HTR-8/SVneo (cell line): ENCODE results near the gene BST1.
"Not testable (repeated sequence)": the region's sequence is repeated elsewhere in the genome, so short reads cannot be mapped to it uniquely, and the experiment has no call there.

Source experiments
- DNase-seq: peaks from one replicate; pipeline ENCODE4 v3.0.0; 2011; ENCODE audit warnings: low spot score, mixed read lengths; ENCODE audit not compliant: insufficient read length
- FAIRE-seq: peaks from 2 replicates; lab custom pipeline; 2011; peaks lifted over from hg19 to GRCh38; lab: Jason Lieb, UNC

Gene BST1

DNA sequence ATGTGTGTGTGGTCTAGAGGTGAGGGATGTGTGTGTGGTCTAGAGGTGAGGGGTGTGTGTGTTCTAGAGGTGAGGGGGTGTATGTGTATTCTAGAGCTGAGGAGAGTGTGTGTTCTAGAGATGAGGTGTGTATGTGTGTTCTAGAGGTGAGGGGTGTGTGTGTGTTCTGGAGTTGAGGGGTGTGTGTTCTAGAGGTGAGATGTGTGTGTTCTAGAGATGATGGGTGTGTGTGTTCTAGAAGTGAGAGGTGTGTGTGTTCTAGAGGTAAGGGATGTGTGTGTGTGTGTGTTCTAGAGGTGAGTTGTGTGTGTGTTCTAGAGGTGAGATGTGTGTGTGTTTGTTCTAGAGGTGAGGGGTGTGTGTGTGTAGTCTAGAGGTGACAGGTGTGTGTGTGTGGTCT, 1.3 kb downstream of the BST1 start:
- DNase-seq = no peak
- FAIRE-seq = no peak

DNA sequence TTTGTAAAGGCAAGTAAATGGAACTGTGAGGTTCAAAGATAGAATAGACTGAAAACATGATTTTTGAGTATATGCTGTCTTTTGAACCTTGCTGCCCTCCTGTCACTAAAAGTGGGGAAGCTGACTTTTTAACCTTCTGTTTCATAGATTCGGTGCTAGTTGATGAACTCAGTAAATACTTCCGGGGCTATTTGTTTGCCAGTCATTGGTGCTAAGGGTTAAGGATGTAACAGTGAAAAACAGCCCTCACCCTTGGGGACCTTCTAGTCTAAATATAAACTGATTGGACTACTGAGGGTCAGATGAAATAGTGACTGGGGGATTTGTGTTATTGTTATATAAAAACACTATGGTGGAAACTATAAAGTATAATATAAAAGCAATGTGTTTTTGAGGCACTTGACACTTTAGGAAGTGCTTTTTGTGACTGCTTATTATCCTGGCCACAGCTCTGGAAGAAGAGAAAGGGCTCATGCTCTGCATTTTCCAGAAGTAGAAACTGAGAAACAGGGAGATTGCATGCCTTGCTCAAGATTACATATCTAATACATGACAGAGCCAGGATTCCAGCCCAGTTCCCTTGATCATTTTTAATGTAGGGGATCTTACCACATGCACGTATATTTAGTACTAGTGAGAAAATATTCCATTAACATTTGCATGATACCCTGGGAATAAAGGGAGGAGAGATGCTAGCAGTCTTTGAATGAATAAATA, 3.9 kb downstream of the BST1 start:
- FAIRE-seq = no peak
- DNase-seq = no peak

DNA sequence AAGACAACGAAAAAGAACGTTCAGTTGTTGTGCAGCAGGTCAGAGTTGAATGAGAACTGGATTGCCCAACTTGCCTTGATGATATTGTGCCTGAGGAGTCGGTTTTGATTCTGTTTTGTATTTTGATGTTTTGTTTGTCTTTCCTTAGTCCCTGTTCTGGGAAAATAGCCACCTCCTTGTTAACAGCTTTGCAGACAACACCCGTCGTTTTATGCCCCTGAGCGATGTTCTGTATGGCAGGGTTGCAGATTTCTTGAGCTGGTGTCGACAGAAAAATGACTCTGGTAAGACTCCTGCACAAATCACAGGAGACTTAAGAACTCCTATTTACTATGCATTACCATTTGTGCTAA, 4.5 kb downstream of the BST1 start:
- FAIRE-seq (no peak), DNase-seq (no peak)

DNA sequence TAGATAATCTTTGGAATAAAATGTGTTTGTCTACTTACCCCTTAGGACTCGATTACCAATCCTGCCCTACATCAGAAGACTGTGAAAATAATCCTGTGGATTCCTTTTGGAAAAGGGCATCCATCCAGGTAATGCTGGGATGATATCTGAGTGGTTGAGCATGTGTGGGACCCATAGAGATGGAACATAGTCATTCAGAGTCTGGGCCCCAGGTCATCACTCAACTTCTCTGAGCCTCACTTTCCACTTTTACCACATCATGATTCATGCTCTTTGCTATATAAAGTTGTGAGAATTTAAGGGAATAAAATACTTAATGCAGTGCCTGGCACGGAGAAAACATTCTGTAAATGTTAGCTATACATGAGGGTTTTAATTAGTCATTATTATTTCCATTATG, 8.9 kb downstream of the BST1 start:
- FAIRE-seq = no peak
- DNase-seq = no peak

DNA sequence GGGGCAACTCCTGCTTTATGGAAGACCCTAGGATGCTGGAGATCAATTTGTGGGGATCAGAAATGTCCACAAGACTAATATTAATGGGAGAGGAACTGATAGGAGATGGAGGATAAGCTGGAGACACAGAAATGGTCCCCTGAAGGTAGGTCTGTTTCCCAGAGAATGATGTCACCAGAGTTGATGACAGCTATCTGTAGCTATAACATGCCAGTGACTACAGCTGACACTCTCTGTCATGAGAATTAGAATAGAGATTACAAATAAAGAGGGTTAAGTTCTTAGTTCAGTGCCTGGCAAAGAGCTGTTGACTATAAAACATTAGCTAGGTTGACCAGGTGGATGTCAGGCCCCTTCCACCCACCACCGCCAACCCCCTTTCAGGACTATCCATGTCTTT, 9.3 kb downstream of the BST1 start:
- DNase-seq (no peak), FAIRE-seq (no peak)

DNA sequence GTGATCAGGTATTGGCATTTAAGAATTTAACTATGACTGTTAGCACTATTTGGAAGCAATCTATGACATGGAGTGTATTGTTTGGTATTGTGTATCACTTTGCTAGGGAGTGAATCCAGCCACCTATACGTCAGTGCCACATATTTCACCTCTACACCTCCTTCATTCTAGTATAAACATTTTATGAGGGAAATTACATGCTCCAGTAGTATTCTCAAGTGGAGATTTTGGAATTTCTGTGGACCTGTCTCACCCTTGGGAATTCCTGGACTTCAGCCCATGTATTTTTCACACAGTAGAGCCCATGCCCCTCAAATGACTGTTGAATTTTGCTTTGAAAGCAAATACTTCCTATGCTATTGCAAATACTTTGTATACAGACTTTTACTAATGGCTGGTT, 11.3 kb downstream of the BST1 start:
- DNase-seq (no peak), FAIRE-seq (no peak)

DNA sequence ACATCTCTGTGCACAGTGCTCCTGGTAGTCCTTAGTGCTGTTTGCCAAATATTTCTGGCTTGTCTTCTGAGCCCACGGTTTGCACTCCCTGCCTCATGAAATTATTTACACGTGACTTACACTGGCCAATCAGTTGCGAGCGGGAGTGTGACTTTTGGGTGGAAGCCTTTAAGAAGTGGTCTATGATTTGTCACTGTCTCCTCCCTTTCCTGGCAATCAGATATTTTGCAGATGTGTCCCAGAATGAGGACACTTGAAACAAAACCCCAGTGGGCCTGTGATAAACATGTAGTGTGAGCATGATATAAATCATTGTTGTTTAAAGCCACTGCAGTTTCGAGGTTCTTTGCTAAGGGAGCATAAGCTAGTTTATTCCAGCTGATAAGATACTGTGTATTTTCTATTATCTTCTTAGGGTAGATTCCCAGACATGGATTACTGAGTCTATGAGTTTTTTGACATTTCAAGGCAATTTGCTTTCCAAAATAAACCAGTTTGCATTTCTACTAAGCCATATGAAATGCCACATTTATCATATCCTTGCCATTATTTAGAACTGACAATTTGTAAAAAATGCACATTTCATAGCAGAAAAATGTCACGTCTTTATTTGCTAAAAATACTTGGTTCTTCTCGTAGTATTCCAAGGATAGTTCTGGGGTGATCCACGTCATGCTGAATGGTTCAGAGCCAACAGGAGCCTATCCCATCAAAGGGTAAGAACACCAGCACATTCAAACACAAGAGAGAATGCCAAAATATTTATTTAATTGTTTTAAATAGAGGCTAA, 12.0 kb downstream of the BST1 start:
- peak; percentile 81 for FAIRE-seq

DNA sequence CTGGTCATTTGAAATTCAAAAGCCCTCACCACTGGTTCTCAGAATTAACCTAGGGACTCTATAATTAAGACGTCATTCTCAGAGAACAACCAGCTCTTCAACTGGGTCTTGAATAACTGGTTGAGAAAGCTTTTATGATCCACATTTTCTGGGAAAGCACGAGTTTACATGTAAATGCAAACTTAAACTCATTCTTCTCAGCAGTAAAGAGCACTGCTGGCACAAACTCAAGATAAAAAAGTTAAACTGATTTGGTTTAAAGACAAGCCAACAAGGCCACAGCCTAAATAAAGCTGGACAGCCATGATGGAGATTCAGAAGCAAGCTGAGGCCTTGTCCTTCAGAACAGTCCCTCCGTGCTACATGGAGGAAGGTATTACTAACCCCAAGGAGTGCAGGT, 13.2 kb downstream of the BST1 start:
- DNase-seq (no peak), FAIRE-seq (no peak)

More for the DNA sequence above, 12.0 kb downstream of the BST1 start:
- peak; percentile 29 for DNase-seq

DNA sequence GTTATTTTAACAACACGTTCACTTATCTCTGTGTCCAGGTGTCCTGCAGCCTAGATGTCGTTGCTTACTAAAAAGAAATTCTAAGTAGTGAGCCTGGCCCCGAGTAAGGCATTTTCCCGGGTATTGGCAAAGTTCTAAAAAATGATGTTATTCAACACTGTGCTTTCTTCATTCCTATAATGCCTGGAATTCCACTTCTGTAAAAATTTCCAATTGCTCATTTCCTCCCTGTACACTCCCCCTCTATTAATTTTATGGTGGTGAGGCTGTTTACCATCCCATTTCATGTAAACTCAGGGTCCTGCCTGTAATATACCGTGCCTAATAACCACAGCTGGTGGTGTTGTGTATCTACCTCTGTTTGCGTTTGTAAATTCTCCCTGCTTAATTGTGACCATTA, 14.2 kb downstream of the BST1 start:
- FAIRE-seq (peak; percentile 59), DNase-seq (peak; percentile 45)

DNA sequence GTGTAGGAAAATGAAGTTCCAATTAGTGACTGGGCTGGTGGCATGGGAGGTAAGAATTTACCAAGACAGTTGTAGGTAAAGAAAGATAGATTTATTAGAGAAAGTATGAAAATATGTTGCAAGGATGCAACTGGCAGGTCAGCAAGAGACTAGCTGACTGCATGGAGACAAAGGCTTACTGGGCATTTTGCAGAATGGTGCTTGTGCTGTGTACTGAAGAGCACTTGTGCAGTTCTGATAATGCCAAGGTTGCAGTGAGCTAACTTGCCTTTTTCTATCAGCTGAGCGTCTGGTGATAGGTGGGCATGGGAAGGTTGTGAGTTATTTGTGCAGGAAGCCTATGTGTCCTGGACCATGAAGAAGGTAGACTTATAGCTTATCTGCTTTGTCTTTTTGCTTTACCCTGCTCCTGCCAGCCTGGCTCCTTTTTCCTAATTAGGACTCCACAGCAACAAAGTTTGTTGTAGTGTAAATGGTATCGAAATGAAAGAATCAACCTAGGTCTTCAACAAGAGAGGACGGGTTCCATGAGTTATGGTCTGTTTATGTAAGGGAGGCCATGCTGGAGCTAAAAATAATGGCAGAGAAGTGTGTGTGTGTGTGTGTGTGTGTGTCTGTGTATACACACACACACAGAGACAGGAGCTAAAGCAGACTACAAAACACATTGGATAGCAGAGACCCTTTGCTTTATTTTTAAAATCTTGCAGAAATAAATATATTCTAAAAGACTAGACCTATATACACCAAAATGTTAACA, 15.0 kb downstream of the BST1 start:
- FAIRE-seq (no peak), DNase-seq (no peak)

DNA sequence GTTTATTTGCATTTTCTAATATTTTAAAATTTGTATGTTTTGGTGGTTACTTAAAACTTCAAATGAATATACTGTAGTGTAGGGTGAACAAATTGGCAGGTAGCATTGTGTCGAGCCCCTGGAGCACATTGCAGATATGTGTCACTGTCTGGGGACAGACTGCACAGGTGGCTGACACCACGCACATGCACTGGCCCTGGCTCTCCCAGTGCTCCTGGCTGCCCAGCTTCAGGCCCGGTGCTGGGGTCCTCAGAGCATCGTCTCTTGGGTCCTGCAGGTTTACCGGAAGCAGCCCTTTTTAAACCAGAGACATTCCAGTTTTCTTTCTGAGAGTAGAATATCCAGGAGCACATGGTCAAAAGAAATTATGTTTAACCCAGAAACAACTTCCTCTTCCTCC, 15.6 kb downstream of the BST1 start:
- FAIRE-seq = no peak
- DNase-seq = no peak

DNA sequence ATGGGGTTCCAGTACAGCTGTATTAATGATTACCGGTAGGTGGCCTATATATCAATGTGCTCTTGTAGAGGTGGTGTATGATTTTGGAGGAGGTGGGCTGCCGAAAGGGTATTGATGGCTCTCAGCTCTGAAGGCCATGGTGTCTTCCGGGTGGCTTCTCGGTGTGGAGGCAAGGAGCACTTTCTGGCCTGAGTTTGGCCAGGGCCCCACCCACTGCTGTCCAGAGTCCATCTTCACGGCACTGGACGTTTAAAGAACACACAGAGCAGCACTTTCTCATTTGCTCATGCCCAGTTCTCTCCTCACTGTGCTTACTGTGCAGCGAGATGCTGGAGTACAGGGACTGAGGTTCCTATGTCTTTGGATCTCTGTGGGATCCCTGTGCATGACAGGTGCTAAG, 16.1 kb downstream of the BST1 start:
- no peak for FAIRE-seq
- DNase-seq = no peak

DNA sequence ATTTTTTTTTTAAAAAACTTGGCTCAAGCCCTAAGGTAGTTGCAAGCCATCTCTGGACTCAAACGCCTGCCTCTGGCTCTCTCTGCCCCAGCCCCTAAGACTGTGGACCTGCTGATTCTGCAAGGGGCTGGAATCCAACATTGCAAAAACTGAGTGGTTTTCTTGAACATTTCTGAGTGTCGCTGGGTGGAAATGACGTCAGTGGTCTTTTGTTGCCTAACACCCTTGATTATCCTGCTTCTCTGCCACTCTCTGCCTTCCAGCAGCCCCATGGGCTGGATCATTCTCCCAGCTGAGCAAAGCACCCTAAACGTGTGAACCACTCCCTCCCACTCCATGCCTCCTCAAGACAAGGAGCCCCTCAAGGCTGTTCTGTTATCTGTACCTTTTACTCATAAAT, 16.6 kb downstream of the BST1 start:
- no peak for DNase-seq
- no peak for FAIRE-seq

DNA sequence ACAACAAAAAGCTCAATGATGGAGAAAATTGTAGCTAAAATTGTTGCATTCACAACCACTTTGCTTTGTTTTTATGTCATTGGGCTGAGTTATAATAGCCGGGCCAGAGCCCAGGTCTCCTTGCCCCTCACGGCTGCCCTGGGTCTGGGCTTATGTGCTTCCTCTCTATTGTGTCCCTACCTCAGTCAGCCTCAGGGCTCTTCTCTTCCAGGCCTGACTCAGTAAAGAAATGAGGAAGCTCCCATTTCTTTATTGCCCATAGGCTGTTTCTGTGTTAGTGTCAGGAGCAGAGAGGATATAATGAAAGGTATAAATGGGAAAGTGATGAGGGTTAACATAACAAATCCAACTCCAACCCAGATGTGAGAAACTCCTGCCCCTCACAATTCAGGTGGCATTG, 18.0 kb downstream of the BST1 start:
- DNase-seq = no peak
- no peak for FAIRE-seq

DNA sequence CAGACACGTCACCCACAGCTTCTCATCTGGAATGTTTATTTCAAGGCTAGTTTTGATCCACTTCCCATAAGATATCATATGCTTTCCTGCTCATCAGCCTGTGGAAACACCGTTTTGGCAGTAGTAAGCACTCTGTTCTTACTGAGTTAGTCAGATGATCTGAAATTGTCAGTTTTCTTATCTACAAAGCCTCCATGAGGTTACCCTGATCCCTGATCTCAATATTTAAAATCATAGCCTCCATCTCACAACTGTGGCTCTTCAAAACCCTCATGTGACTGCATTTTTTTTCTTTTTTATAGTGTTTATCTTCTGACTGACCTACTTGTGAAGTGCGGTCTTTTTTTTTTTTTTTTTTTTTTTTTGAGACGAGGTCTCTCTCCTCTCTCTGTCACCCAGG, 22.7 kb downstream of the BST1 start:
- FAIRE-seq (no peak), DNase-seq (no peak)

DNA sequence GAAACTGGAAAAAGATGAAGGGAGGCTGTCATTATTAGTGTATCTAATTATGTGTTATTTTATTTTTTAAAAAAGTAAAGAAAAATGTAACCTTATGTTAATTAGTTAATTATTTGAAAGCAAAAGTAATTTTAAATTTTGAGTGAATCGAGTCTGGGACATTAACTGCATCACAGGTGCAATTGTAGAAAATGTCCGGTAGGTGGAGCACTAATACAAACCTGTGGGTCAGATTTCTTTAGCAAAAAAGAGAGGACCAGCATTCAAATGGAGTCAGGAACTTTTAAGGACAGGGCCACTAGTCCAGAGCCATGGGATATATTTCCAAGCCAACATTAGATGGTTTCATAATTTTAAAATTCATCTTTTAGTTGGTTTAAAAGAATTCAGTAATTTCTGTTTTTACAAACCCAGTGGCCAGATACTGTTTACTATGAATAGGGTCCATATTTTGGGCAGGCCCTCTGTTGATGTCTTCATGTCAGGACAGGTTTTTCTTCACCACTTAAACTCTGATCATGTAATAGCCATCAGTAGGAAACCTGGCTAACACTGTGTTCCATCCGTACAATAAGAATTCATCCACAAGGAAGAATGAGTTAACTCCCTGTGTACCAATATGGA, 27.2 kb downstream of the BST1 start:
- DNase-seq (peak; percentile 66), FAIRE-seq (no peak)

DNA sequence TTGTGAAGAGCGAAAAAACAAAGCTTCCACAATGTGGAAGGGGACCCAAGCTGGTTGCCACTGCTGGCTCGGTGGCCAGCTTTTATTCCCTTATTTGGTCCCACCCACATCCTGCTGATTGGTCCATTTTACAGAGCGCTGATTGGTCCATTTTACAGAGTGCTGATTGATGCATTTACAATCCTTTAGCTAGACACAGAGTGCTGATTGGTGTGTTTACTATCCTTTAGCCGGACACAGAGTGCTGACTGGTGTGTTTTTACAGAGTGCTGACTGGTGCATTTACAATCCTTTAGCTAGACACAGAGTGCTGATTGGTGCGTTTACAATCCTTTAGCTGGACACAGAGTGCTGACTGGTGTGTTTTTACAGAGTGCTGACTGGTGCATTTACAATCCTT, 30.2 kb downstream of the BST1 start:
- not testable (repeated sequence) for FAIRE-seq, DNase-seq

DNA sequence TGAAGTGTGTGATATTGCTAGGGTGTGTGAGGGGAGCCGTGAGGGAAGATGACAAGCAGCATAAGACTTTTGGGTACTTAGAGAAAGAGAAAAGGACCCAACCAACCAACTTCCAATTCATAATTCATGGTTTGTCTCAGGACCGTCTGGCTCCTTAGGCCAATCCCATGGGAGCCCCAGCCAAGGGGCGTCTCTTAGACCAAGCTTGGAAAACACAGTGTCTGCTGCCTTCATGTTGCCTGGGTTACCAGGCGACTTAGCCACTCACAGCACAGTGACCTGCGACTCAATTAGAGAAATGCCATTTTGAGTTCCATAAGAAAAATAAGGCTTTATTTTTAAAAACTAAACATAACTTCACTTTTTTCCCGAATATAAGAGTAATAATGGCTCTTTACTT, 32.7 kb downstream of the BST1 start:
- no peak for DNase-seq
- FAIRE-seq = no peak

DNA sequence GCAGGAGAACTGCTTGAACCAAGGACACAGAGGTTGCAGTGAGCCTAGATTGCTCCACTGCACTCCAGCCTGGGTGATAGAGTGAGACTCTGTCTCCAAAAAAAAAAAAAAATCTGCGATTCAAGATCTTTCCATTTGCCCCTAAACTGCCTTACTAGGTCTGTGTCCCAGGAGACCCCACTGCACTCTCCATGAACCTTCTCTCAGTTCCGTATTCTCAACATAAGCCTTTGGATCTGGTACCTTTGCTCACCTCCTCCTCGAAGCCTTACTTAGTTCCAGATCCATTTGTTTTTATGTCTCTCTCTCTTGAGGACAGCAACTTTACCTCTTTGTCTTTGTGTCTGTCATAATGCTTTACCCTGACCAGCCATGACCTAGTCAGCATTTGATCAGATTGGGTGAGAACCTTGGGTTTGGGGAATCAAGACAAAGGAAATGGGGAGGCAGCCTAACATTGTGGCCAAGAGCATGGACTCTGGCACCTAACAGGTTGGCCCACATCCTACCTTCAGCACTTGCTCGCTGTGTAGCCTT, 33.7 kb downstream of the BST1 start:
- FAIRE-seq = no peak
- no peak for DNase-seq

DNA sequence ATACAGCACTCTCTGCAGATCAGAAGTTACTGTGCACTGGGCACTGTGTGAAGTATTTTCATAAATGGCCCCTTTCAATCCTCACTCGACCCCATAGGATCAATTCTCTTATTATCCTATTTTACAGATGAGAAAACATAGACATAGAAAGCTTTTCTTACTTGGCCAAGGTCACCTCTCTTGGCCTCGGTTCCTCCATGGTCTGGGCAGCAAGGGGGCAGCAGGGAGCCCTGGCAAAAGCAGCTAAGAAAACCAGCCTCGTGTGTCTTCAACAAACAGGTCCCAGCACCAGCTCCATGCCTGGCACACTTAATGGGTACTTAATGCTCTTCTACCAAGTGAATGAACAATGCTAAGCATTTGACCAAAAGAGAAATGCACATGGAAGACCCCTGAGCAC, 34.4 kb downstream of the BST1 start:
- no peak for DNase-seq
- FAIRE-seq = no peak

DNA sequence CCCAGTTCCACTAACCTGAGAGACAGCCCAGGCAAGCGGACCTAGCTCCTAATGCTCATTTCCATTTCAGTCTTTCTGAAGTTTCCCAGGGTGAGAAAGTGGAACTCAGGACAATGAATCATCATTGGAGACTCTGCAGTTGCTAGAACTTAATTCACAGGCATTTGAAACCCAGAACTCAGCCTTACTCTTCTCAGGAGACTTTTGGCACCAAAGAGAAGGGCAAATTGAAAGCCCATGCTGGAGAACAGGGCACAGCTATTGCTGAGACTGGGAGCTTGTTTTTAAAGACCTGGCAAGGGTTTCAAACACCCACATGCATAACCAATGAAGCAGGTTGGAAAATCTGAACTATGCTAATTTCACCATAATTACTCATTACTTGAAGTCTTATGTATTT, 36.0 kb downstream of the BST1 start:
- FAIRE-seq = no peak
- no peak for DNase-seq
